ENCODE data around the gene TBC1D5.
"Not testable (repeated sequence)": the region's sequence is repeated elsewhere in the genome, so short reads cannot be mapped to it uniquely, and the experiment has no call there.

TBC1D5 gene

DNA sequence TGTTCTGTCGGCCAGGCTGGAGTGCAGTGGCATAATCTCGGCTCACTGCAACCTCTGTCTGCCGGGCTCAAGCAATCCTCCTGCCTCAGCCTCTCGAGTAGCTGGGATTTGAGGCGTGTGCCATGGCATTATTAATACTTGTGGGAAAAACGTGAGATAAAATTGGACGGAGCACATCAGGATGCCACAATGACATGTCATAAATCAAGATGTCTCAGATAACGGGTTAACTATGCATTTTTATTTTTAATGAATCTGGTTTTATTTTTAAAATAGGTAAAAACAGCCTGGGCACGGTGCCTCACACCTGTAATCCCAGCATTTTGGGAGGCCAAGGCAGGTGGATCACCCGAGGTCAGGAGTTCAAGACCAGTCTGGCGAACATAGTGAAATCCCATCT is 212.8 kb downstream of the TBC1D5 start:
- DNase-seq = no peak

DNA sequence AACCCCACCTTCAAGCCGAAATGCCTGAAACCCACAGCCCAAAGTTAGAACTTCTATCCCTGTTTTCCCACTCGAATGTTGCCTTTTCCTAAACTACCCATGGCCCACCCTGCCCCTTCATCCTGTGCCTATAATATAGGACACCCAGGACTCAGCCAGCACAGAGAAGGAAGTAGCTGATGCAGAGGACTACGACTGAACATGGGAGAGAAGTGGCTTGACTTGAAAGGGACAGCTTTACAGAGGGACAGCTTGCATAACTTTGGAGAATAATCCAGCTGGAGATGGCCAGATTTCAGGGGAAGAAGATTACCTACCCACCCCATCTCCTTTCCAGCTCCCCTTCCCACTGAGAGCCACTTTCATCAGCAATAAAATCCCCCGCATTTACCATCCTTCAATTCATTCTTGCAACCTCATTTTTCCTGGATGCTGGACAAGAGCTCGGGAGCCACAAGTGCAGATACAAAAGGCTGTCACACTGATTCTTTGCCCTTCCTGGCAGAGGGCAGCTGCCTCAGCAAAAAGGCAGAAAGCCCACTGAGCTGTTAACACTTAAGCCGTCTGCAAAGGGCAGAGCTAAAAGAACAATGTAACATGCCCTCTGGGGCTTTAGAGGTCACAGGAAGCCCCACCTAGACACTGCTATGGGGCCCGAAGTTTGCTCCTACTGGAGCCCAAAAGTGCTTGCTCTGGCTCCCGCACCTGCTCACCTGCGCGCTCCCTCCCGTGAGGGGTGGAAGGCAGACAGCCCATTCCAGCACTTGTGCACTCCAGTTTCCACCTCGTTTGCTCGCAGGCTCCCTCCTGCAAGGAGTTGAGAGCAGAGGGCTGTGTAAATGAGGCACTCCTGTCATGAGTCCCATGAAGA is 224.0 kb downstream of the TBC1D5 start:
- no peak for DNase-seq

DNA sequence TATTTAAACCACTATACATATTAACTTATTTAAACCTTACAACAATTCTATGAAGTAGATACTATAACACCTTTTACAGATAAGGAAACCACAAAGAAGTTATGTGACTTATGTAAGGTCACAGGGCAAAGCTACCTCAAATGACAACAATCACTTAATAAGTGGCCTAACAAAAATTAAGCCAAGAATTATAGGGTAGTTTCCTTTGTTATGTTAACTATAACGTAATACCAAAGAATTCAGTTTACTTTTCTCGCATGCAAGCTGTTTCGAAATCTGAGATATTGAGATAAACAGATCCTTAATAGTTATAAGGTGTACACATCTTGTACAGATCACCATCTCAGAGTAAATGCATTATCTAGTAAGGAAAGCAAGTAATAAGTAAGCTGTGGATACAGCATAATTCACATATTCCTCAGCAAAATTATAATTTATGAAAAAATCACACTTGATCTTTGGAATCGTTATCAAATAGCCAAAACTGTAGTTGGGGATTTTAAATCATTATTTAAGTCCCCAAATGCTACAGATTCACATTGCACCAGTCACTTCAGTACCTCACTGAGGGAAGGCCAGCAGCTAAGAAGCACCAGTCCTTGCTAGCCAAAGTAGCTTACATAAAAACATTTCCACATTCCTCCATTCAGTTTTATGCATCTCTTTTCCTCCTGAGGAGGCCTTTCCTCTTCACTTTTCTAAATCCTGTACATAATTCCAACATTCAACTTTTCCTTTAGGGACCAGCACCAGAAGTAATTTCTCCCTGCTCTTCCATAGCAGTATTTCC is 226.8 kb downstream of the TBC1D5 start:
- no peak for DNase-seq

DNA sequence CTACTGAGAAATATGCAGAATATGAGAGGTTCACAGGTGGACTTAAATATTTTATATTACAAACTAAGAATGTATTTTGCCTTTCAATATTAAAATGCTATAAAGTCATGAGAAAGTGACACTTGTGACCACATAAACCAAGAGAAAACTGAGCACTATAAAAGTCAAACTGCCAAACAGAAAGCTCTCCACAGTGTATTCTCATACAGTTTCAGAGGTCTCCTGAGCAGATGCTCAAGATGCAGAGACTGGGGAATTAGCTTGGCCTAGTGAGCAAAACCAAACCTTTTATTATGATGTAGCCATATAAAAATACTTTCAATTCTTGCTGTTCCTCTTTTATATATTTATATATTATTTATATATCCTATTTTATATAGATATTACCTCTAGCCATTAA is 227.8 kb downstream of the TBC1D5 start:
- no peak for DNase-seq

DNA sequence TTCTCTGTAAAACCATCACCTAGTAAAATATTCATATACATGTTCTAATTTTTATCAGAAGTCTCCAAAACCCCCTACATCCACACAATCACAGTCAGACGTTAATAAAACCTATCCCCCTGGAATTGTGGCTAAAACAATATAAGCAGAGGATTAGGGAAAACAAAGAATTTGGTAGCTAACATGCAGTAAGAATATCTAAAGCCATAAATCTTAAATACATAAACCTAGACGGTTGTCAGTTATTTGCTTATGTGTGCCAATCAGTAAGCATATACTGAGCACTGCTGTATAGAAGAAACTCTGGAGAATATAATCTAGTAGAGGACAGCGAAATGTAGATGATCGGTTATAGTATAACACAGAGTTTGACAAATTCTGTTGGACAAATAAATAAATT is 232.2 kb downstream of the TBC1D5 start:
- no peak for DNase-seq

DNA sequence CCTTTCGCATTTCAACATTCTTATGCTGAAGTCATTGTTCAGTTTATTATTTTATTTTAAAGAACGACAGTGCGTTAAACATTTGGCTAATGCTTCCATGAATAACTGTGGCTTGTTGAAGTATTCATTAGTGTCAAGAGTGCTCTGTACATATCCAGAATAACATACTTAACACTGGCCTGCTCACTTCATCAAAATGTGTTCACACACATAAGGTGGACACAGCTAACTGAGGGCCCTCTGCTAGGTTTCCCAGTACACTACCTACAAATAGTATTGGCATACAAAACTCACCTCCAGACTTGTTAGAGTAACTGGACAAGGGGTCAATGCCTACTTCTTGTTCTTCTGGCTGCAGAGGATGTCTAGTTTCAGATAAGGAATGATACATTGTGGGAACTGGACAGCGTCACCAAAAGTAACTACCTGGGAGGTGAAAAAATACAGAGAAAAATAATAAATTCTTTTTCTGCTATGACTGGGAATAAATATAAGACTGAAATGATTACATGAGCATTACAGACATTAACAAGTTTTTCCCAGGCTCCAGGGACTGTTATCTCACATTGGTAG is 234.2 kb downstream of the TBC1D5 start:
- no peak for DNase-seq

DNA sequence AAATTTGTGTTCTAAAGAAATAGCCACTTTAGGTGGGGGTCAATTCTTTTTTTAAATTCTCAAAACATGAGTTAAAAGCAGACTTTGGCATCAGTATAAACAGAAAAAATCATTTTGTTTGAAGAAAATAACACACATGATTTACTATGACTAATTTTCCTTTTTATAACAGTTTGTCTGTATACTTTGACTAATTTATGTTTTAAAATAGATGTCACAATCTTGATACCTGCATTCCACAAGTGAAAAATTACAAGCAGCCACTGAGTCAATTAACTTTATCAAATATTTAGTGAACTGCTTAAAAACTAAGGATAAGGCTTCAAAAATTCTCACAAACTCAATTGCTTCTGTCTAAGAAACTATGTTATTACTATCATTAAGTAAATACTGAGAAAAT is 235.0 kb downstream of the TBC1D5 start:
- no peak for DNase-seq

DNA sequence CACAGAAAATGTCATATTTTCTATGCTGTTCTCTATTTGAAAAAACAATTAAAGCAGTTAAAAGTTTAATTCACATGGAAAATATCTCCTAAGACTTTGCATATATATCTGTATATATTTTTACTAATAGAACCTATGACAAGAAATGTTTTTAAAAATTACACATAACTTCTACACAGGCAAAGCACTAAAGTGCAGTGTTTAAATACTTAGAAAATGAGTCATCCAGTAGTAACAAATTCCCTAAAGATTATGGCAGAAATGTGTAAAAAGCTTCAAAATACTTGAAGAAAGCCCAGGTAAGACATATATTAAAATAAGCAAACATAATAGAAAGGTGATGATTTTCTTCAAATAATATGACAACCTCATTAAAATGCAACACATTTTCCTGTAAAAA is 236.6 kb downstream of the TBC1D5 start:
- DNase-seq = no peak

DNA sequence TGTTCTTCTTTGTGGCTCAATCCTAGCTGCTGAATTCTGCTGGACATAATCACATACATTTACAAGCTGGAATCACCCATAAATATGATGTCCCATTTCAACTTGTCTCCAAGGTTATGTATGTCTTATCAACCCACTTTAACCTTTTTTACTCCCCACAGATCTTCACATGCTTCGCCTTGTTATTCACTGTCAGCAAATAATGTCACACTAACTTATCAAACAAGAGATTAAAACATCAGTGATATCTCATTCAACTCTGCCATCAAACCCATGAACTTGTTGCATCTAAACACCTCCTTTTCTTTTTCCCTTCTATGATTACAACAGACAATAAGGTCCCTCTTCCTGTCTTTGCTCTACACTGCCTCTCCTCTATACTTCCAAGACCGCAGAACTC is 240.7 kb downstream of the TBC1D5 start:
- no peak for DNase-seq

DNA sequence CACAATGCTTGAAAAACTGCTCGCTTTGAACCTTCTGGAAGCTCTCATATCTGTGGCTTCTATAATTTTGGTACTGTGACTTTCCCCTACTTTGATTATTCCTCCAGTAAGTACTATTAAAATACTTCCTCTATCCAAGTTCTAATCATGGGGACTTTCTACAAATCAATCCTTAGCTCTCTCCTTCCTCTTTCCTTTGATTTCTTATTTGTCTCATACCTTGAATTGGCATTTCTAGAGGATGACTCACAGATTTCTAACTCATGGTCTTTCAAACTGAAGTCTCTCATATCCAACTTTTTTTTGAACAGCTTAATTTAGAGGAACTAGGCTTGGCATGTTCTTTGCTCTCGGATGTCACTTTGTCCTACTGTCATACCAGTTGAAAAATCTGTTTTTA is 241.8 kb downstream of the TBC1D5 start:
- no peak for DNase-seq

DNA sequence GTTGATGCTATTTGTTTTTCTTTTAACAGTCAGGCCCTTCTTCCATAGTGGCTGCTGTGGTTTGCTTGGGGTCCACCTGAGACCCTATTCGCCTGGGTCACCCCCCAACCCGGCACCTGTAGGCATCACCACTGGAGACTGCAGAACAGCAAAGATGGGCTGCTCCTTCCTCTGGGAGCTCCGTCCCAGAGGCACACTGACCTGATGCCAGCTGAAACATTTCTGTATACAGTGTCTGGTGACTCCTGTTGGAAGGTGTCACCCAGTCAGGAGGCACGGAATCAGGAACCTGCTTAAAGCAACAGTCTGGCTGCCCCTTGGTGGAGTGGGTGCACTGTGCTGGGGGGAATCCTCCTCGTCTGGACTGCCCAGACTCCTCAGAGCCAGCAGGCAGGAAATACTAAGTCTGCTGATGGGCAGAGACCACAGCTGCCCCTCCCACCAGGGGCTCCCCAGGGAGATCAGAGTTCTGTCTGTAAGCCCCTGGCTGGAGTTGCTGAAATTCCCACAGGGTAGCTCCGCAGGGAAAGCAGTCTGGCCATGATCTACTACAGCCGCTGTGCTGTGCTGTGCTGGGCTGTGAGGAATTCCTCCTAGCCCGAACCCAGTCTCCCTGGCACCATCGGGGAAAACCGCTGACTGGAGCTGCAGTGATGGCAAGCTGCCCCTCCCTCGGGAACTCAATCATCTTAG is 248.2 kb downstream of the TBC1D5 start:
- no peak for DNase-seq

DNA sequence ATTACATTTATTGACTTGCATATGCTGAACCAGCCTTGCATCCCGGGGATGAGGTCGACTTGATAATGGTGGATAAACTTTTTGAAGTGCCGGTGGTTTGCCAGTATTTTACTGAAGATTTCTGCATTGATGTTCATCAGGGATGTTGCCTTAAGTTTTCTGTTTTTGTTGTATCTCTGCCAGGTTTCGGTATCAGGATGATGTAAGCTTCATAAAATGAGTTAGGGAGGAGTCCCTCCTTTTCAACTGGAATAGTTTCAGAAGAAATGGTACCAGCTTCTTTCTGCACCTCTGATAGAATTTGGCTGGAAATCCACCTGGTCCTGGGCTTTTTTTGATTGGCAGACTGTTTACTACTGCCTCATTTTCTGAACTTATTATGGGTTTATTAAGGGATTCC is 250.8 kb downstream of the TBC1D5 start:
- DNase-seq = no peak

DNA sequence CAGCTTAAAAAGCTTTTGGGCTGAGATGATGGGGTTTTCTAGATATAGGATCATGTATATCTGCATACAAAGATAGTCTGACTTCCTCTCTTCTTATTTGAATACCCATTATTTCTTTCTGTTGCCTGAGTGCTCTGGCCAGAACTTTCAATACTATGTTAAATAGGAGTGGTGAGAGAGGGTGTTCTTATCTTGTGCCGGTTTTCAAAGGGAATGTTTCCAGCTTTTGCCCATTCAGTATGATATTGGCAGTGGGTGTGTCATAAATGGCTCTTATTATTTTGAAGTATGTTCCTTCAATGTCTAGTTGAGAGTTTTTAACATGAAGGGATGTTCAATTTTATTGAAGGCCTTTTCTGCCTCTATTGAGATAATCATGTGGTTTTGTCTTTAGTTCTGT is 251.2 kb downstream of the TBC1D5 start:
- DNase-seq = not testable (repeated sequence)

DNA sequence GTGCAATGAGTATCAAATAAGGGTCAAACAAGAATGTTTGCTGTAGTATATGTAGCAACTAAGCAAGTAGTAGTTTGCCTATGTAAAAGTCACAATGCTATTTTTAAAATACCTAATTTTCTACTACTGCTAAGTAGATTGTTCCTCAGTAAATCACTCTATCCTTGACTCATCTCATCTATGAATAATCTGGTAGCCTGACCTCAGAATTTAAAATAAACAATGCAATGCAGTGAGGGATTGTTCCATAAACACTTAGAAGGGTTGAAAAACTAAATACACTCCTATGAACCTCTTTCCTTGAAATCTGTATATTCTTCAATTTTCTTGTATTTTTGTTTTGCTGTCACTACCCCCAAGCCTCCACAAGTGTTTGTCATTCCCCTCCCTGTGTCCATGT is 253.3 kb downstream of the TBC1D5 start:
- no peak for DNase-seq

DNA sequence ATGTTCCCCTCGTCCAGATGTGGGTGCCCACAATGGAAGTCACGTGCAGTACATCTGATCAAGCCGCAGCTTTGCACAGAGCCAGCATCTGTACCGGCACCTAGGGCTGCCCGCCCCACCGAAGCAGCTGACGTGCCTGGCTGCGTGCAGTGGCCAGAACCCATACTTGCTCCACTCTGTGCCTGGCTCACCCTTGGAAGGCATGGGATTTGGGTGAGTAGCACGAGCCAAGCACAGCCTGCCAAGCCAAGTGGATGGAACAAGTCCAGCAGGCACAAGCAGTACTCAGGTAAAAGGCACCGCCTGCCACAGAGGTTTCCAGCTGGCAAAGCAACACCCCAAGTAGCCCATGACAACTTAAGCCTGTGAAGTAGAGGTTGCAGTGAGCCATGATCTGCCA is 261.3 kb downstream of the TBC1D5 start:
- no peak for DNase-seq

DNA sequence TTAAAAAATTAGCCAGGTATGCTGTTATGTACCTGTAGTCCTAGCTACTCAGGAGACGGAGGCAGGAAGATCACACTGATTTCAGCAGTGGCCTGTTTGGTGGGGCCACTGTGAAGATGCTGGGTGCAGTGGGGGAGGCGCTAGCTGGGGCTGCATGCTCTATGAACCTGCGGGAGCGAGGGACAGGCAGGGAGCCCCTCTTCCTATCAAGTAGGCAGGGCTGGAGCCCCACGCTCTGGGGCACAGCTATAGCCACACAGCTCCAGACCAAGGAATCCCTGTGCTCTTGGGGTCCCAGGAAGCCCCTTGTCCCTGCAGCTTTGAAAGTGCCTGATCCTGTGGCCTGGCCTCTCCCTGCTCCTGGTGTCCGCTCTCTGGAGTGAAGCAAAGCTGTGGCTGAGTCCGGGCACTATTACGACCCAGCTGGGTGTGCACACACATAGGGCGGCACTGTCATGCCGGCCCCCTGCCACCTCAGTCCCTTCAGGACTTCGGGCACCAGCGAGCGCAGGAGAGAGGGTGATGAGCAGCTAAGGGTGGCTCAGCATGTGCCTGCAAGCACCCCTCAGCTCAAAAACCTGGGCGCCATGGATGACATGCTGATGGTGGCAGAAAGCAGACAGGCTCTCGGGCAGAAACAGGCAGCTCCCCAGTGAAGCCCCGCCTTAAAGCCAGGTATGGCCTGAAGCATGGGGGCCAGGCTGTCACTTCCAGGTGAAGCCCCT is 262.6 kb downstream of the TBC1D5 start:
- DNase-seq = no peak

DNA sequence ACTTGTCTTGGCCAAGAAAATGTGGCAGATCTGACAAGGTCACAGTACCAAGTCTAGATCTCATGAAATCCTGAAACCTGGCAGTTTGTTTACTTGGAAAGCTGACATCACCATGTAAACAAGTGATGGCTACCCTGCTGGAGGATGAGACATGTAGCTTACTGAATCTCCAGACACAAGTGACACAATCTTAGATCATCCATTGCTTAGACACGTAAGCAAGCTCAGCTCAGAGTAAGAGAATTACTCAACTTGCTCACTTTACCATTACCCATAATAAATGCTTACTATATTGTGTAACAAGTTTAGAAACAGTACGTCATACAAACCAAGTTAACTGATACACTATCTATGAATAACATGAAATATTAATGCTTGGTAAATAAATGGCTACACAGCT is 263.8 kb downstream of the TBC1D5 start:
- DNase-seq = no peak

DNA sequence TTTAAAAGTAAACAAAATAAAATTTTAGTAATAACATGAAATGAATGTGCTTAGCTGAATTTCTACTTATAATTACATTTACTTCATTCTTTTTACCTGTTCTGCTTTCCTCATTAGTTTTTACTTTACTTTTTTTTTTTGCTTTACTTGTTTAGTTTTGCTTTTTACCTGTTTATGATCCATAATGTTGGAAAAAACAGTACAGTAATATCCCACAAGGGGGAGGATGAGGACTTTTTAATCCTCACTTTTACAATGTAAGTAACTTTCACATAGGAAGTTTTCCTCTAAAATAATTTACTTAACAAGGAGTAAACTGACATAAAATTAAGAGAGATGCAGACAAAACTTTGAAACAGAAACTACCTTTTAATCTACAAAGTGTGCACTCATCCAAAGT is 268.7 kb downstream of the TBC1D5 start:
- no peak for DNase-seq

DNA sequence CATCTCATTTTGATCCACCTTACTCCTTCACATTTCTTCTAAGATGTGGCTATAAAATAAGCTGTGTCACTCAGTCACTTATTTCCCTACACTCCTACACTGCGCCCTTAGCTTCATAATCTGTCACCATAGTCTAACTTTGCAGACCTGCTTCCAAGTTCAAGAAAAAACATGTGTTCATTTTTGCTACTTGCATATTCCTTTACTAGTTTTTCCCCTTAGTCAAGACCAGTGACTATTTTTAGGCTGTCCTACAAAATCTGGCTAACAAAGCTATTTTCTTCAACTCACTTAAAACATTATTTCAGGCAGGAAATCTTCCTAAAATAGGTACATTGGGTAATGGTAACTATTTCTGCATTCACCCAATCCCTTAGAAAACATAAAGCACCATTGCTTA is 272.5 kb downstream of the TBC1D5 start:
- no peak for DNase-seq

DNA sequence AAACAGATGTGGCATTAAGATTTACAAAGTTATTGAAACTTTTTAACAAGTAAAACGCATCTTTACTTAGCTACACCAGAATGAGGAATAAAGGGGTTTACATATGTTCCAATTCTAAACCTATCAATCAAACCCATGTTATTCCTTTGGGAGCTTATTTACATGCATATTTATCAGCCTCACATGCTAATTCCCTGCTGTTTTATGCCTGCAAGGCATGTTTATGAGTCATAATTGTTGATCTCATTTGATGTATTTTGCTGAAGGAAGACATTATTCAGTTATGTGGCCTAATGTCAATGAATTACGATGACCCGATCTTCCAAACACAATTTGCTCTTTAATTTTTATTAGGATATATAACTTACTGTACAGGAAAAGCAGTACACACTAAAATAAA is 272.9 kb downstream of the TBC1D5 start:
- DNase-seq = no peak

DNA sequence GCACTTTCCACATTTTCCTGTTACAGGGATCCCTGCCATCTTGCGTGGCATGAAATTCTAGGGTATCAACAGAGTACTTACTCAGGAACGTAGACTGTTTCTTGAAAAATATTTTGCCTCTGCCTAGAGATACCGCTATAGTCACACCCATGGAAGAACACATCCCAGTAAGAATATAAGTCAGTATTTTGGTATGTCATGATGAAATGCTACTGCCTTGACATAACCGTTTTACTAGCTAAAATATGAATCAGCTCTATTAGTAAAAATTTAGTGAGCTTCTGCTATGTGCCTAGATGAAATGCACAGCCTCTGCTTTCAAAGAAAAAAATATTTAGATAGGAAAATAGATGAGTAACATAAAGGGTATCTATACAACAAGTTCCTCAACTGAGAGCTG is 276.4 kb downstream of the TBC1D5 start:
- DNase-seq = no peak

DNA sequence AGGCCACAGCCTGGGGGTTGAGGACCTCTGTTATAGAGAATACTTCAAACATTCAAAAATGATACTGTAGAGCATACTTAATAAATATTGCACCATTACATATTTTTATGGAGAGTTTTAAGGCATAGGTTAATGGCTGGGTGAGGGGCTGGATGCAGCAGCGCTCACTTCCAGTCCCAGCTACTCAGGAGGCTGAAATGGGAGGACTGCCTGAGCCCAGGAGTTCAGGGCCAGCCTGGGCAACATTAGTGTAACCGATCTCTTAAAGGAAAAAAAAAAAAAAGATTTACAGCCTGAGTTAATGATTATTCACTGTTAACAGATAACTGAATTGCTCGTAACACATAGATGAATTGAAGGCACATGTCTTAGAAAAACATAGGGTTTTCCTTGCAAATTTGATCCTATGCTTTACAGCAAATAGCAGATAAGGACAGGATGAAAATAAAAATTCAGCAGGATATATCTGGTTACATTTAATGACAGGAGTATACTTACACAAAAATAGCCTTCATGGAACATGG is 282.9 kb downstream of the TBC1D5 start:
- no peak for DNase-seq

Measured in activated CD4-positive, alpha-beta T cell treated with anti-CD3 and anti-CD28 coated beads for 1 hour (primary cell).